Mesenchymal stem cell (in vitro differentiated cells and primary cell): ENCODE measurements around the gene MACROD2.
A peak's percentile ranks its signal among the peaks of the same experiment; 100 is the strongest.

Experiments
- DNase-seq: peaks from one replicate; pipeline ENCODE4 v3.0.0-alpha.2; 2013
- H2AFZ ChIP-seq: one replicate; pipeline ENCODE4 v1.6.1; 2013; ENCODE audit warnings: low read depth, mild to moderate bottlenecking, control low read depth, inconsistent platforms, low read length, moderate library complexity
- H2AK5ac ChIP-seq: 2 replicates; pipeline ENCODE4 v1.6.1; 2013; ENCODE audit warnings: low read length, moderate library complexity, mild to moderate bottlenecking, inconsistent platforms; ENCODE audit not compliant: severe bottlenecking
- H2BK120ac ChIP-seq: one replicate; pipeline ENCODE4 v1.6.1; 2013; ENCODE audit warnings: low read depth, mild to moderate bottlenecking, inconsistent platforms, low read length, moderate library complexity
- H2BK12ac ChIP-seq, 2 experiments: one replicate each; pipeline ENCODE4 v1.6.1; 2013; ENCODE audit warnings: inconsistent platforms in 2 of 2, low read length in 2 of 2, mild to moderate bottlenecking in 2 of 2, moderate library complexity in 2 of 2, control low read depth in 1 of 2
- H2BK15ac ChIP-seq: one replicate; pipeline ENCODE4 v1.6.1; 2013; ENCODE audit warnings: mild to moderate bottlenecking, low read depth, inconsistent platforms; ENCODE audit not compliant: poor library complexity, severe bottlenecking
- H2BK5ac ChIP-seq: 2 replicates; pipeline ENCODE4 v1.6.1; 2013; ENCODE audit warnings: low read depth, mild to moderate bottlenecking, low read length, control low read depth, inconsistent platforms; ENCODE audit not compliant: poor library complexity, severe bottlenecking
- H3K14ac ChIP-seq, 2 experiments: one replicate each; pipeline ENCODE4 v1.6.1; 2013; ENCODE audit warnings: inconsistent platforms in 2 of 2, low read length in 2 of 2, control low read depth in 1 of 2, mild to moderate bottlenecking in 1 of 2, moderate library complexity in 1 of 2
- H3K18ac ChIP-seq, 2 experiments: one replicate each; pipeline ENCODE4 v1.6.1; 2013; ENCODE audit warnings: inconsistent platforms in 2 of 2, low read length in 2 of 2, control low read depth in 1 of 2, low read depth in 1 of 2, mild to moderate bottlenecking in 1 of 2
- H3K23ac ChIP-seq, 2 experiments: one replicate each; pipeline ENCODE4 v1.6.1; 2013; ENCODE audit warnings: inconsistent platforms in 2 of 2, low read length in 2 of 2, mild to moderate bottlenecking in 2 of 2, moderate library complexity in 2 of 2, control low read depth in 1 of 2
- H3K27ac ChIP-seq: 2 replicates; pipeline ENCODE4 v1.5.1; 2013; ENCODE audit warnings: mild to moderate bottlenecking, moderate library complexity, low read length, control low read depth, inconsistent platforms; ENCODE audit not compliant: poor library complexity, severe bottlenecking
- H3K27me3 ChIP-seq, 2 experiments: 2 replicates each; pipeline versions ENCODE4 v1.6.1 to v1.7.0; 2013; ENCODE audit warnings: low read length in 2 of 2, mild to moderate bottlenecking in 2 of 2, moderate library complexity in 2 of 2, control low read depth in 1 of 2, inconsistent platforms in 1 of 2; ENCODE audit not compliant: control insufficient read depth in 1 of 2, insufficient read depth in 1 of 2
- H3K36me3 ChIP-seq, 2 experiments: 2 replicates each; pipeline versions ENCODE4 v1.6.1 to v1.7.0; 2013; ENCODE audit warnings: low read length in 2 of 2, control low read depth in 1 of 2, inconsistent platforms in 1 of 2, low read depth in 1 of 2, mild to moderate bottlenecking in 1 of 2; ENCODE audit not compliant: insufficient read depth in 2 of 2, control insufficient read depth in 1 of 2
- H3K4ac ChIP-seq, 2 experiments: one replicate each; pipeline ENCODE4 v1.6.1; 2013; ENCODE audit warnings: inconsistent platforms in 2 of 2, low read length in 2 of 2, mild to moderate bottlenecking in 2 of 2, moderate library complexity in 2 of 2, control low read depth in 1 of 2, low read depth in 1 of 2
- H3K4me1 ChIP-seq: 2 replicates; pipeline ENCODE4 v1.6.1; 2013; ENCODE audit warnings: low read depth, low read length, control low read depth; ENCODE audit not compliant: control insufficient read depth, insufficient read depth
- H3K4me2 ChIP-seq: 2 replicates; pipeline ENCODE4 v1.6.1; 2013; ENCODE audit warnings: low read length, mild to moderate bottlenecking, inconsistent platforms; ENCODE audit not compliant: poor library complexity, severe bottlenecking
- H3K4me3 ChIP-seq, 2 experiments: 2 replicates each; pipeline versions ENCODE4 v1.5.1 to v1.7.0; 2013; ENCODE audit warnings: low read length in 2 of 2, mild to moderate bottlenecking in 2 of 2, control low read depth in 1 of 2, low read depth in 1 of 2; ENCODE audit not compliant: insufficient read depth in 1 of 2
- H3K79me1 ChIP-seq: replicated peaks from 2 replicates; pipeline ENCODE4 v1.6.1; 2013; ENCODE audit warnings: mild to moderate bottlenecking, control low read depth, low read length, inconsistent platforms; ENCODE audit not compliant: poor library complexity, severe bottlenecking
- H3K9ac ChIP-seq: 2 replicates; pipeline ENCODE4 v1.7.0; 2013; ENCODE audit warnings: mild to moderate bottlenecking, low read length, moderate library complexity
- H3K9me3 ChIP-seq: 2 replicates; pipeline ENCODE4 v1.7.0; 2013; ENCODE audit warnings: mild to moderate bottlenecking, low read length; ENCODE audit not compliant: control insufficient read depth
- H4K8ac ChIP-seq: one replicate; pipeline ENCODE4 v1.6.1; 2013; ENCODE audit warnings: inconsistent platforms, mild to moderate bottlenecking, low read length, moderate library complexity
- H4K91ac ChIP-seq: one replicate; pipeline ENCODE4 v1.6.1; 2013; ENCODE audit warnings: mild to moderate bottlenecking, low read length, inconsistent platforms
- WGBS: methylation state at CpG from one replicate; pipeline ENCODE4 v1.1.7; 2013; ENCODE audit warnings: mixed read lengths; 5-methylcytosine and 5-hydroxymethylcytosine counted together

MACROD2 gene

DNA sequence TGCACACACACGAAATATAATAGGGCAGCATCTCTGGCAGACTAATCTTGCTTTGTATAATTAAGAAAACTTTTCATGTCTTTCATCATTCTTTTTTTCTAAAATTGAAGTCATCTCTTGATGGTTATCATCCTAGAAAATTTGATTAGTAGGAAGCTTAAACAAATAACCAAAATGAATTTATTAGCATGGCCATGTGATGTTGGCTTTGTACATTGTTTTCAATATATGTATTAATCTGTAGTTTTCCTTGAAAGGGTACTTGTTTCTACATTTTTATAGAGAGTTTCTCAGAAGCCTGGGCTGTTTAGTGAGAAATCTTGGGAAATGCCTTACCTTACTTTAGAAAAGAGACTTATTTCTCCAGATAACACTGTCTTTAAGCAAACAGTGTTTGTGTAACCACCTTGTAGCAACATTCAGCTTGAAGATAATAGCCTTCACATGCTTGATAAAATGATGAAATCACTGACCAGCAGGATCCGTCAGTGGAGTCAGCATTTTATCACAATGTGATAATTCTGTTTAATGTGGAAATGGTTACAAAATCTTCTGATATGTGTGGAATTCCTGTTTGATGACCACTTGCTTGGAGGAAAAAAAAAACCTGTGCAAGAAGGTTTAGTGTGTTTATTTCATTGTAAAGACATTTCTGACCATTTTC, 147.8 kb downstream of the MACROD2 start:
- no peak overlapping the region for H3K4me2 ChIP-seq
- H2AK5ac ChIP-seq, result no peak overlapping the region
- peak overlapping the region; percentile 66 for H3K9ac ChIP-seq
- H3K18ac ChIP-seq, result no peak overlapping the region
- H3K14ac ChIP-seq, result no peak overlapping the region
- WGBS, result 47% methylated on average over 1 of the region's 2 CpGs
- no peak overlapping the region for H2BK12ac ChIP-seq
- H3K79me1 ChIP-seq, result no peaks in the 10 kb centered on the region
- no peak overlapping the region for H2AFZ ChIP-seq
- H3K9me3 ChIP-seq, result no peaks in the 10 kb centered on the region
- H2BK120ac ChIP-seq, result no peak overlapping the region
- no peak overlapping the region for H3K4me3 ChIP-seq
- no peak overlapping the region for H4K91ac ChIP-seq
- H3K23ac ChIP-seq, result no peak overlapping the region
- no peaks in the 10 kb centered on the region for H3K27me3 ChIP-seq
- H4K8ac ChIP-seq, result no peak overlapping the region
- no peaks in the 10 kb centered on the region for H3K36me3 ChIP-seq
- DNase-seq, result peak; percentile 59
- H2BK15ac ChIP-seq, result no peak overlapping the region
- peaks cover 1% of the 10 kb centered on the region for H3K4me1 ChIP-seq
- H3K27ac ChIP-seq, result no peak overlapping the region
- H2BK5ac ChIP-seq, result no peak overlapping the region
- no peak overlapping the region for H3K4ac ChIP-seq

DNA sequence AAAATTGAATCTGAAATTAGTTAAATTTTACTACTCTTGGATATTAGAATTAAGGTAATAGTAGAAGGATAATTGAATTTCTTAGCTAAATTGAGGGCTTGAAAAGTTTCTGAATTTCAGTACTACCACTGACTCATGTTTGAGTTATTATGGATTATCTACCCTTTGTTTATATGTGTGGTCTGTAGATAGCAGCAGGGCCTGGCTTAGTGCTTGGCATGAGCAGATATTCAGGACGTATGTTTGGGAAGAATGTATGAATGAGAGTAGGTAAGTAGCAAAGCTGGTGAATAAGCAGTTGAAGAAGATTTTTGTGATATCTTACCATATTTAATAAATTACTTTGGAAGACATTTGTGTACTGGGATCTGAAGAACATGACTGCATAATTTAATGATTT, 152.7 kb downstream of the MACROD2 start:
- no peak overlapping the region for H2BK15ac ChIP-seq
- no peak overlapping the region for H2AFZ ChIP-seq
- H4K8ac ChIP-seq, result no peak overlapping the region
- no peak overlapping the region for H3K14ac ChIP-seq
- peak; percentile 56 for DNase-seq
- no peak overlapping the region for H3K4ac ChIP-seq
- no peak overlapping the region for H2BK120ac ChIP-seq
- WGBS, result 17% methylated on average over 1 of the region's 1 CpG
- no peak overlapping the region for H3K4me3 ChIP-seq
- no peak overlapping the region for H3K18ac ChIP-seq
- H3K9ac ChIP-seq, result no peak overlapping the region
- H3K4me2 ChIP-seq, result no peak overlapping the region
- H3K79me1 ChIP-seq, result no peaks in the 10 kb centered on the region
- no peak overlapping the region for H2BK5ac ChIP-seq
- no peak overlapping the region for H2AK5ac ChIP-seq
- no peaks in the 10 kb centered on the region for H3K27me3 ChIP-seq
- no peaks in the 10 kb centered on the region for H3K36me3 ChIP-seq
- H2BK12ac ChIP-seq, result no peak overlapping the region
- H3K4me1 ChIP-seq, result no peaks in the 10 kb centered on the region
- no peaks in the 10 kb centered on the region for H3K9me3 ChIP-seq
- H3K23ac ChIP-seq, result no peak overlapping the region
- no peak overlapping the region for H4K91ac ChIP-seq
- H3K27ac ChIP-seq, result no peak overlapping the region

- Histone ChIP-seq H3K79me1 (no peaks in the 10 kb centered on the region), H3K4ac (no peak overlapping the region), H2AK5ac (no peak overlapping the region), H3K27me3 (no peaks in the 10 kb centered on the region), H3K9me3 (no peaks in the 10 kb centered on the region), H3K14ac (no peak overlapping the region), H3K9ac (no peak overlapping the region), H2BK120ac (no peak overlapping the region), H3K4me1 (no peaks in the 10 kb centered on the region), H3K27ac (no peak overlapping the region), H4K8ac (no peak overlapping the region), H3K18ac (no peak overlapping the region), H2BK12ac (no peak overlapping the region), H3K23ac (no peak overlapping the region), H2BK5ac (no peak overlapping the region), H3K4me3 (no peak overlapping the region), H2BK15ac (no peak overlapping the region), H4K91ac (no peak overlapping the region), H3K4me2 (no peak overlapping the region), H3K36me3 (no peaks in the 10 kb centered on the region), H2AFZ (no peak overlapping the region)
- no CpG with 5 or more reads among the region's 2 CpGs for WGBS
- DNase-seq, result no peak
Observed at GRCh38 chr20:14155361-14155760, 160.0 kb downstream of the MACROD2 start.

DNA sequence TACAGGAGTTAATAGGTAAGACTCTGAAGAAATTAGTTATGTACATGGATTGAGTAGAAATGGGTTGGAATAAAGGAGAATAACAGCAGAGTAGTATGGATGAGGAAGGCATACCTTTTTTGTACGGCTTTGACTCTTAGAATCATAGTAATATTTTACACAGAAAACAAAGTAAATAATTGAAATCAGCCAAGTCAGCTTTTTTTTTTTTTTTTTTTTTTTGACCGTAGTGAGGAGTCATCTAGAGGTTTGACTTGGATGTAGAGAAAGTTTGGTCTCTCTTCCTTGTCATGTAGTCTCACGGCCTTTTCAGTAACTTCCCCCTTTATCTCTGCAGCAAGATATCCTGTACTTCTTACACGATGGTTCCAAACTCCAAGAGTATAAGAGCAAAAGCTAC, 183.2 kb downstream of the MACROD2 start:
- Histone ChIP-seq H3K27me3 (no peaks in the 10 kb centered on the region), H3K23ac (no peak overlapping the region), H2AK5ac (no peak overlapping the region), H3K4ac (no peak overlapping the region), H4K8ac (no peak overlapping the region), H2BK120ac (no peak overlapping the region), H3K4me2 (no peak overlapping the region), H3K79me1 (no peaks in the 10 kb centered on the region), H2BK15ac (no peak overlapping the region), H3K14ac (no peak overlapping the region), H3K4me1 (no peaks in the 10 kb centered on the region), H3K9ac (no peak overlapping the region), H3K9me3 (peaks cover 16% of the 10 kb centered on the region), H3K27ac (no peak overlapping the region), H2AFZ (no peak overlapping the region), H3K18ac (no peak overlapping the region), H4K91ac (no peak overlapping the region), H2BK5ac (no peak overlapping the region), H2BK12ac (no peak overlapping the region), H3K4me3 (no peak overlapping the region), H3K36me3 (no peaks in the 10 kb centered on the region)
- no peak for DNase-seq
- 80% methylated on average over 2 of the region's 4 CpGs for WGBS
